NK-92 treated with Interleukin-12 subunit alpha and Interleukin-12 subunit beta, amount 100 ng/mL, for 24 hours (cell line): ENCODE results near the gene MDP1.

Experiments
- DNase-seq: peaks from one replicate; lab custom pipeline; 2025; lab: John Stamatoyannopoulos, UW

Gene MDP1

GRCh38 chr14:24215495-24216344 is at the start of gene MDP1:
MDP1 (minus strand) TSS chr14:24216066; CDS start chr14:24215955, 111 bp downstream.
- DNase-seq, result peak; percentile 82

- DNase-seq, result no peak
Measured at GRCh38 chr14:24264298-24264697, 48.4 kb upstream of the MDP1 start.

GRCh38 chr14:24263848-24264247 is 48.0 kb upstream of the MDP1 start:
- DNase-seq, result no peak

GRCh38 chr14:24262821-24263733 is 47.2 kb upstream of the MDP1 start, which contains the start of gene TGM1:
TGM1 (minus strand) TSS chr14:24263177; CDS start chr14:24262352, 825 bp downstream.
- no peak for DNase-seq

GRCh38 chr14:24261969-24262327 is 46.1 kb upstream of the MDP1 start:
- no peak for DNase-seq

- no peak for DNase-seq
Measured at GRCh38 chr14:24261256-24261968, 45.5 kb upstream of the MDP1 start.

GRCh38 chr14:24260780-24261157 is 44.9 kb upstream of the MDP1 start:
- DNase-seq, result no peak

GRCh38 chr14:24260026-24260779 is 44.3 kb upstream of the MDP1 start:
- no peak for DNase-seq

- DNase-seq, result no peak
Measured at GRCh38 chr14:24259282-24260025, 43.6 kb upstream of the MDP1 start.

- DNase-seq, result no peak
Measured at GRCh38 chr14:24258548-24259265, 42.8 kb upstream of the MDP1 start.

- no peak for DNase-seq
Measured at GRCh38 chr14:24258119-24258518, 42.3 kb upstream of the MDP1 start.

GRCh38 chr14:24256960-24257359 is 41.1 kb upstream of the MDP1 start:
- no peak for DNase-seq

- DNase-seq, result no peak
Measured at GRCh38 chr14:24255931-24256711, 40.3 kb upstream of the MDP1 start.

- DNase-seq, result no peak
Measured at GRCh38 chr14:24255438-24255837, 39.6 kb upstream of the MDP1 start.

GRCh38 chr14:24254630-24255392 is 38.9 kb upstream of the MDP1 start:
- DNase-seq, result no peak

- DNase-seq, result no peak
Measured at GRCh38 chr14:24253936-24254335, 38.1 kb upstream of the MDP1 start.

- no peak for DNase-seq
Measured at GRCh38 chr14:24252289-24253124, 36.6 kb upstream of the MDP1 start.

GRCh38 chr14:24251880-24252288 is 36.0 kb upstream of the MDP1 start:
- no peak for DNase-seq
